AG04449 (cell line): ENCODE results near the gene ISCA2.

ENCODE experiments used
- CTCF ChIA-PET: fragments of 350-600 bp; formaldehyde crosslinking; extraction: SDS; loops from one replicate; lab custom pipeline; 2021; ENCODE audit warnings: antibody characterized with exemption; lab: Yijun Ruan, JAX
- POLR2A ChIA-PET: fragments of 400-600, 350-600 bp; formaldehyde crosslinking; extraction: SDS; loops from one replicate; lab custom pipeline; 2020; ENCODE audit warnings: antibody characterized with exemption, inconsistent platforms; lab: Yijun Ruan, JAX
- DNase-seq: peaks from one replicate; pipeline ENCODE4 v3.0.0-alpha.2; 2010; ENCODE audit warnings: low read depth, low spot score
- H3K4me3 ChIP-seq: 2 replicates; pipeline ENCODE4 v1.5.1; 2011; ENCODE audit warnings: low read depth, mild to moderate bottlenecking, control low read depth, low read length
- TF ChIP-seq, protein P1 (sequence below): IDR thresholded peaks from one replicate; pipeline ENCODE4 v1.5.1; 2011; ENCODE audit warnings: mild to moderate bottlenecking, moderate library complexity, low read length, control low read depth, inconsistent platforms; ENCODE audit not compliant: insufficient read depth; ENCODE audit errors: missing control alignments

Gene ISCA2

DNA sequence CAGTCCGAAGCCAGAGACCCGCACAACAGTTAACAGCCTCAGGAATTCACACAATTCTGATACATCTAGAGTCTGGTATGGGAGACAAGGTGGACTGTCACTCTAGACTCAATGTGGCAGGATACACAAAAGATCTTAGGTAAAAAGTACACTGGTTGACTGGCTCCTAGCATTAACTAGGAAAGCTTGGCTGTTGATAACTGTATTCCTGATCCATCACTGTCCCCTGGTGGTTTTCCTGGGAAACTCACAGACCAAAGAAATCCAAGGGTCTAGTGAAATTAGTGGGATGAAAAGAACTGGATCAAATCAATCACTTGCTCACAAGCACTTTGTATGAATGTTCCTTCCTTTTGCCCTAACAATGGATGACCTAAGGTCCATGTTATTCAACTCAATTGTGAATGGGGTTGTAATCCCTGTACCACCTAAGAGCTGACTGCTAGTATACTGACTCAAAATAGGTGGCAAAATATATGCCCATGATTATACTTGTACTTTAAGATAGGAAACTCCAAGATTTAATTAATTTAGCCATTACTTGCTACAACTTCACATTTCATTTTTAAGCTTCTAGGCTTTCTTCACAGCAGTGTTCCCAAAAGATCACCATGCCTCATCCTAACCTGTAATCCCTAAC, 14.4 kb upstream of the ISCA2 start:
- TF ChIP-seq, protein P1, sequence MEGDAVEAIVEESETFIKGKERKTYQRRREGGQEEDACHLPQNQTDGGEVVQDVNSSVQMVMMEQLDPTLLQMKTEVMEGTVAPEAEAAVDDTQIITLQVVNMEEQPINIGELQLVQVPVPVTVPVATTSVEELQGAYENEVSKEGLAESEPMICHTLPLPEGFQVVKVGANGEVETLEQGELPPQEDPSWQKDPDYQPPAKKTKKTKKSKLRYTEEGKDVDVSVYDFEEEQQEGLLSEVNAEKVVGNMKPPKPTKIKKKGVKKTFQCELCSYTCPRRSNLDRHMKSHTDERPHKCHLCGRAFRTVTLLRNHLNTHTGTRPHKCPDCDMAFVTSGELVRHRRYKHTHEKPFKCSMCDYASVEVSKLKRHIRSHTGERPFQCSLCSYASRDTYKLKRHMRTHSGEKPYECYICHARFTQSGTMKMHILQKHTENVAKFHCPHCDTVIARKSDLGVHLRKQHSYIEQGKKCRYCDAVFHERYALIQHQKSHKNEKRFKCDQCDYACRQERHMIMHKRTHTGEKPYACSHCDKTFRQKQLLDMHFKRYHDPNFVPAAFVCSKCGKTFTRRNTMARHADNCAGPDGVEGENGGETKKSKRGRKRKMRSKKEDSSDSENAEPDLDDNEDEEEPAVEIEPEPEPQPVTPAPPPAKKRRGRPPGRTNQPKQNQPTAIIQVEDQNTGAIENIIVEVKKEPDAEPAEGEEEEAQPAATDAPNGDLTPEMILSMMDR = peak; percentile 64
- CTCF ChIA-PET = interaction anchor here (0.6 to 12.6 kb wide), 25 partner anchors 9 to 378 kb away, joined by 3 to 164 read pairs (median 5); partner anchors contain the start of gene ABCD4
- DNase-seq = no peak
- POLR2A ChIA-PET = no interaction called here
- no peak overlapping the region for H3K4me3 ChIP-seq

DNA sequence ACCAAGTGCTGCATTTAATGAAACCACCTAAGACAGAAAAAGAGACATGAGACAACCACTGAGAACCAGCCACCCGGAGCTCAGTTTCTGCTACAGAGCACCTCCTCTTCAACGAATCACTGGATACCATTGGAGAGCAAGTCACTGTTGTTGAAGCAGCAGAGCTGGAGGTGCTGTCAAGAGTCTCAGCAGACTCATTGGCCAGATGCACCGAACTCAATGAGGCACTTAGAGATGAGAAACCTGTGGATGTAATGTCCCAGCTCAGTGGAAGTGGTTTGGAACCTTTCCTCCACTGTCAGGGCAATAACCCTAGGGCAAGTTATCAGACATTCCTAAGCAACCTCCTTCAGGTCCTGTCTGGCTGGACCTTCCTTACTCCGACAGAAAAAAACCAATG, 13.5 kb upstream of the ISCA2 start:
- POLR2A ChIA-PET = no interaction called here
- no peak overlapping the region for H3K4me3 ChIP-seq
- TF ChIP-seq, protein P1 = no peak
- CTCF ChIA-PET = interaction anchor here (0.6 to 12.6 kb wide), 18 partner anchors 9 to 379 kb away, joined by 3 to 164 read pairs (median 6); partner anchors contain the start of gene ABCD4
- DNase-seq = no peak

DNA sequence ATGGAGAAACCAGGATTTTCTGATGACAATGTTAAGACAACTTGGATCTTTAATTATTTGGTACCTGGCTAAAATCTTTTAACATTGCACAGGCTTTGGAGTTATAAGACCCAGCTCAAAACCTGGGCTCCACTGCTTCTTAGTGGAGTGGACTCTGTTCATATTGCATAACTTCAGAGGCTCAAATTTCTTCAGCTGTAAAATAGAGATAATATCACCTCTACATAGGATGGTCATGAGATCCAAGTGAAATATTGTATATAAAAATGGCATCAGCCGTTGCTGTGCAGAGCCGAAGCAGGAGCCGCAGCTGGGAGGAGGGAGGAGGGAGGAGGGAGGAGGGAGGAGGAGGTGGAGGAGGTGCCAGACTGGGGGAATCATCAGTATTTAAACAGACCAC, 11.0 kb upstream of the ISCA2 start:
- DNase-seq = no peak
- H3K4me3 ChIP-seq = no peak overlapping the region
- POLR2A ChIA-PET = no interaction called here
- TF ChIP-seq, protein P1 = no peak
- CTCF ChIA-PET = interaction anchor here (1.1 to 12.6 kb wide), 5 partner anchors 8 to 158 kb away, joined by 4 to 164 read pairs (median 85); no protein-coding TSS in a partner anchor

DNA sequence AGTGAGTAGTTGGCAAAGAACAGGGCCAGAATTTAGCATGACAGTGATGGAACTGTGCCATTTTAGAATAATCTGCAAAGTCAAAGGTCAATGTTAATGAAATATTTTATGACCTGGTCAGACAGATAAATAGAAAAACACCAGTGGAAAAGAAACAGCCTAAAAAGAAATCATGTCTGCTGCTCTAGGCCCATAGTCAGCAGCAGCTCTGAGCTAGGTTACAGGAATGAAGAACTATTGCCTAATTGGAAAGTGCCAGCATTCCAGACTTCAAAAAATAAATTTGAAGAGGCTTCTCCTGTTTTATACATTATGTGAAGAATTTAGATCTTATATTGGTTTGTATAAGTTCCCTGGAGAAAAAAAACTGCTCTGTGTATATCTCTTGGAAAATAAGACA, 10.2 kb upstream of the ISCA2 start:
- no peak for DNase-seq
- POLR2A ChIA-PET = interaction anchor here (0.7 kb wide), 1 partner anchor 10 kb away, joined by 5 read pairs; the partner anchor contains the start of gene ISCA2
- CTCF ChIA-PET = interaction anchor here (12.6 kb wide), 1 partner anchor 25 kb away, joined by 164 read pairs; no protein-coding TSS in a partner anchor
- no peak overlapping the region for H3K4me3 ChIP-seq
- TF ChIP-seq, protein P1 = no peak

DNA sequence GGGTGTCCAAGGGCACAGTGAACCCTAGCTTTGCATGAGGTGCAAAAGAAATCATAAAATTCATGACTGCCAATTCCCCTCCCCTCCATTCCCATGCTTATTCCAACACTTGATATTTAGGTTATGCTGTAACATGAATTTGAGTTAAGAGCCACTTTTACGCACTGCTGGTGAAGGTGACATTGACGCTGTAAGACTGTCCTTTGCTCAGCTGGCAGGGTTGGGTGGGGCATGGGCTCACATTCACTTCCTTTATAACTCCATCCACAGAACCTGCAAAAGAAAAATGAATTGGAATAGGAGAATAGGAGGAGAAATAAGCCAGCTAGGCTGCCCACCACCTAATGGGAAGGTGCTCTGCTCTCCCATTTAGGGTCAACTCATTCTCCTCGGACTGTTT, 7.4 kb upstream of the ISCA2 start:
- TF ChIP-seq, protein P1 = no peak
- ChIA-PET CTCF (interaction anchor here (1.1 to 2.0 kb wide), 5 partner anchors 13 to 267 kb away, joined by 3 to 8 read pairs (median 4); no protein-coding TSS in a partner anchor), POLR2A (interaction anchor here (0.6 kb wide), 1 partner anchor 126 kb away, joined by 3 read pairs; no protein-coding TSS in a partner anchor)
- H3K4me3 ChIP-seq = no peak overlapping the region
- no peak for DNase-seq

DNA sequence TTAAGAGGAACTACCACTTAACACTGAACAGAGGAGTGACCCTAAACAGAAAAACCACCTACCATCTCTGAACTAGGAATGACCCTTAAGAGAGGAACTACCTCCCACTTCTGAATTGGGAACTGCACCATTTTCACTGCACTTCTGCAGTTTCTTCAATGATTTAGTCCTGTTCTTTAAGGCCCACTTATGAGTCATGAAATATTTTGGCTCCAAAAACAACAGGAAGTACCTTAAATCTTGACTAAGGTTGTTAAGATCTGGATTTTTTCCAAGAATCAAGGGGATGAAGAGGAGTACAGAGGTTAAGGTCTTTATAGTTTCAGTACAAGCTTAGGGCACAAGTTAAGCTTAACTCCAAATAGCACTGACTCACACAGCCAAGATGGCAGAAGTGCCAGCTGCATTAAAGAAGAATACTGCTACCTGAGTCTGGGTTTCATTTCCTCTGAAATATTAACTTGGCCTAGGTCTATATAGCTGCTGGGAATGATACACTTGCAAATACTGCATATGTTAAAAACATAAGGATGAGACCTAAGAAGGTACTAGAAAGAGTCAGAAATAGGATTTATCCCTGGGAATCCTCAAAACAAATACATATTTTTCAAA, 4.7 kb upstream of the ISCA2 start:
- DNase-seq = no peak
- ChIA-PET CTCF (interaction anchor here (1.0 to 3.4 kb wide), 5 partner anchors 8 to 163 kb away, joined by 3 to 13 read pairs (median 7); no protein-coding TSS in a partner anchor), POLR2A (no interaction called here)
- TF ChIP-seq, protein P1 = no peak
- H3K4me3 ChIP-seq = no peak overlapping the region
